ENCODE results near the gene APOO.

GRCh38 chrX:23954396-23954795 lies 46.7 kb upstream of the APOO start:
- no peak for TF ChIP-seq CTCF (IDR thresholded peaks at IDR 0.05)
- TF ChIP-seq POLR2A (IDR thresholded peaks at IDR 0.05): no peak
